OCI-LY3 (cell line): ENCODE data around the gene ZNF516.

ENCODE experiments used
- H2AFZ ChIP-seq: fragments of 200-600, 300-600 bp; shearing (Covaris generic); 2 replicates; pipeline ENCODE4 v1.6.0; 2014; ENCODE audit warnings: antibody characterized with exemption, low read depth, low read length
- H3K27ac ChIP-seq: fragments of 200-600, 300-600 bp; sonication (generic); 2 replicates; pipeline ENCODE4 v1.5.1; 2014; ENCODE audit warnings: mild to moderate bottlenecking, low read length, moderate library complexity, mixed read lengths
- H3K27me3 ChIP-seq: fragments of 200-600, 300-600 bp; sonication (generic); 2 replicates; pipeline ENCODE4 v1.6.1; 2014; ENCODE audit warnings: low read depth, low read length, mixed read lengths
- H3K36me3 ChIP-seq: fragments of 200-600, 300-600 bp; sonication (generic); replicated peaks from 2 replicates; pipeline ENCODE3; 2014; ENCODE audit warnings: low read depth, low read length, mixed read lengths
- H3K4me1 ChIP-seq: fragments of 300-600, 200-600 bp; sonication (generic); 2 replicates; pipeline ENCODE4 v1.6.1; 2014; ENCODE audit warnings: low read length, mixed read lengths
- H3K4me2 ChIP-seq: fragments of 200-600, 300-600 bp; sonication (generic); 2 replicates; pipeline ENCODE4 v1.6.1; 2014; ENCODE audit warnings: low read length, mixed read lengths
- H3K4me3 ChIP-seq: fragments of 300-600, 200-600 bp; sonication (generic); 2 replicates; pipeline ENCODE4 v1.5.1; 2014; ENCODE audit warnings: antibody characterized with exemption, mild to moderate bottlenecking, low read length, moderate library complexity
- H3K79me2 ChIP-seq: fragments of 300-600, 200-600 bp; shearing (Covaris generic); 2 replicates; pipeline ENCODE4 v1.6.1; 2014; ENCODE audit warnings: mild to moderate bottlenecking, low read length, mixed read lengths
- H3K9ac ChIP-seq: fragments of 300-600, 200-600 bp; shearing (Covaris generic); 2 replicates; pipeline ENCODE4 v1.6.0; 2014; ENCODE audit warnings: mild to moderate bottlenecking, low read length, moderate library complexity
- H3K9me3 ChIP-seq: fragments of 200-600, 300-600 bp; shearing (Covaris generic); 2 replicates; pipeline ENCODE4 v1.6.1; 2014; ENCODE audit warnings: low read length, mixed read lengths; ENCODE audit not compliant: insufficient read depth
- H4K20me1 ChIP-seq: fragments of 200-600, 300-600 bp; sonication (generic); 2 replicates; pipeline ENCODE4 v1.6.1; 2016; ENCODE audit warnings: low read length, mixed read lengths; ENCODE audit not compliant: insufficient read depth
- CTCF ChIP-seq: fragments of 200-600, 300-600 bp; sonication (generic); IDR thresholded peaks from 2 replicates; pipeline ENCODE4 v1.5.1; 2014; ENCODE audit warnings: antibody characterized with exemption, low read length, low read depth
- EZH2phosphoT487 ChIP-seq: fragments of 200-600 bp; shearing (Covaris generic); IDR thresholded peaks from 2 replicates; pipeline ENCODE4 v1.6.1; 2018; ENCODE audit warnings: antibody characterized with exemption, mixed run types, low read depth

ZNF516 gene

GRCh38 chr18:76486574-76486973 is 8.5 kb downstream of the ZNF516 start:
- no peak overlapping the region for H3K27ac ChIP-seq
- peaks cover 10% of the 10 kb centered on the region; the same call in 1 of the 2 replicates for H3K27me3 ChIP-seq
- H3K4me1 ChIP-seq, result no peaks in the 10 kb centered on the region
- H3K4me2 ChIP-seq, result no peak overlapping the region
- no peaks in the 10 kb centered on the region for H3K79me2 ChIP-seq
- no peaks in the 10 kb centered on the region for H4K20me1 ChIP-seq
- no peaks in the 10 kb centered on the region for H3K36me3 ChIP-seq
- no peak overlapping the region for H3K4me3 ChIP-seq
- no peak overlapping the region for H3K9ac ChIP-seq
- H2AFZ ChIP-seq, result no peak overlapping the region
- H3K9me3 ChIP-seq, result no peaks in the 10 kb centered on the region
- no peak for TF ChIP-seq CTCF
- TF ChIP-seq EZH2phosphoT487, result no peak

GRCh38 chr18:76486038-76486437 is 9.0 kb downstream of the ZNF516 start:
- H3K4me3 ChIP-seq, result no peak overlapping the region
- TF ChIP-seq EZH2phosphoT487, result no peak
- H3K4me1 ChIP-seq, result no peaks in the 10 kb centered on the region
- H3K79me2 ChIP-seq, result no peaks in the 10 kb centered on the region
- no peak overlapping the region for H3K27ac ChIP-seq
- H3K27me3 ChIP-seq, result peaks cover 10% of the 10 kb centered on the region; the same call in 1 of the 2 replicates
- no peaks in the 10 kb centered on the region for H4K20me1 ChIP-seq
- H2AFZ ChIP-seq, result no peak overlapping the region
- H3K4me2 ChIP-seq, result no peak overlapping the region
- H3K9ac ChIP-seq, result no peak overlapping the region
- H3K9me3 ChIP-seq, result no peaks in the 10 kb centered on the region
- no peaks in the 10 kb centered on the region for H3K36me3 ChIP-seq

- no peak overlapping the region for H3K4me3 ChIP-seq
- no peaks in the 10 kb centered on the region for H3K79me2 ChIP-seq
These were observed 10.2 kb downstream of the ZNF516 start for GRCh38 chr18:76484749-76485387.

GRCh38 chr18:76483780-76484179 is 11.3 kb downstream of the ZNF516 start:
- no peaks in the 10 kb centered on the region for H3K36me3 ChIP-seq
- no peak for TF ChIP-seq EZH2phosphoT487
- TF ChIP-seq CTCF, result no peak
- no peaks in the 10 kb centered on the region for H3K4me1 ChIP-seq
- no peaks in the 10 kb centered on the region for H3K79me2 ChIP-seq
- H3K9me3 ChIP-seq, result no peaks in the 10 kb centered on the region
- H3K4me2 ChIP-seq, result no peak overlapping the region
- no peak overlapping the region for H3K27ac ChIP-seq
- H4K20me1 ChIP-seq, result no peaks in the 10 kb centered on the region
- no peak overlapping the region for H2AFZ ChIP-seq
- H3K27me3 ChIP-seq, result peaks cover 8% of the 10 kb centered on the region; the same call in 1 of the 2 replicates
- H3K9ac ChIP-seq, result no peak overlapping the region
- H3K4me3 ChIP-seq, result no peak overlapping the region

More at GRCh38 chr18:76484749-76485387, 10.2 kb downstream of the ZNF516 start:
- Histone ChIP-seq H4K20me1 (no peaks in the 10 kb centered on the region), H3K4me1 (no peaks in the 10 kb centered on the region), H3K4me2 (0 out of 2 replicates have a peak overlapping the region, but pooled peaks have one; percentile 2), H2AFZ (no peak overlapping the region), H3K9ac (no peak overlapping the region), H3K36me3 (no peaks in the 10 kb centered on the region), H3K9me3 (no peaks in the 10 kb centered on the region), H3K27me3 (peaks cover 10% of the 10 kb centered on the region; the same call in 1 of the 2 replicates), H3K27ac (no peak overlapping the region)
- TF ChIP-seq CTCF, result no peak
- no peak for TF ChIP-seq EZH2phosphoT487
